AG09309 (cell line): ENCODE measurements around the gene FAM180B.

Experiments used
- DNase-seq: peaks from one replicate; pipeline ENCODE4 v3.0.0-alpha.2; 2010; ENCODE audit warnings: low read depth
- H3K4me3 ChIP-seq: 2 replicates; pipeline ENCODE4 v1.5.1; 2011; ENCODE audit warnings: mild to moderate bottlenecking, low read depth, low read length, moderate library complexity; ENCODE audit not compliant: control insufficient read depth
- CTCF ChIP-seq: IDR thresholded peaks from 2 replicates; pipeline ENCODE4 v1.5.1; 2011; ENCODE audit warnings: mild to moderate bottlenecking, low read depth, low read length, inconsistent platforms; ENCODE audit not compliant: insufficient read depth, control insufficient read depth; ENCODE audit errors: missing control alignments

The FAM180B gene

DNA sequence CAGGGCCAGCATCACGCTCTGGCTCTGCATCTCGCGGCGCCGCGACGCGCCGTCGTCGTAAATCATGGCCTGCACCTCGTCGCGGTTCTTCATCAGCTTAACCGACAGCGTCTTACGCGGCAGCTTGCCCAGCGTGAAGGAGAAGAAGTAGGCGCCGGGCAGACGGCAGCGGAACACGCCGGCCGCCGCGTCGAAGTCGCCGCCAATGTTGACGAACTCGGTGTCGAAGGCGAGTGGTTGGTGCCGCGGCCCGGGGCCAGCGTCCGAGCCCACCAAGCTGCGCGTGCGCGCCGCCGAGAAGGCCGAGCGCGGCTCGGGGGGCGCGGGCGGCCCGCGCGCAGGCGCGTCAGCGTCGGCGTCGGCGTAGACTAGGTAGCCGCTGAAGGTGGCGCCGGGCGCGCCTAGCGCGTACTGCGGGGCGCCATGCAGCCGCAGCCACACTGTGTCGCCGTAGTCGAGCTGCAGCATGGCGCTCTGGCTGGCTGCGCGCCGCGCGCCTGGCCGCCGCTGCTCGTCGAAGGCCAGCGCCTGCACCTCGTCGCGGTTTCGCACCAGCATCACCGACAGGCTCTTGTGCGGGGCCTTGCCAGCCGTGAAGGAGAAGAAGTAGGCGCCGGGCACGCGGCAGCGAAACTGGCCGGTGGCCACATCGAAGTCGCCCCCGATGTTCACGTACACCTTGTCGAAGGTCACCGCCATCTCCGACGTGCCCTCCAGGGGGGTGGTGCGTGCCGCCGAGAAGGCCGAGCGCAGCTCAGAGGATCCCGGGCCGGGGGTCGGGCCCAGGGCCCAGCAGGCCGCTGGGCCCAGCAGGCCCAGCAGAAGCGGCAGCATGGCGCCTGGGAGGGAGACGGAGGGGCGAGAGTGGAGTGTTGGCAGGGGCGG lies 3.7 kb downstream of the FAM180B start:
- no peak for DNase-seq
- no peak overlapping the region for H3K4me3 ChIP-seq
- TF ChIP-seq CTCF = no peak

- H3K4me3 ChIP-seq = no peak overlapping the region
- no peak for TF ChIP-seq CTCF
- DNase-seq = no peak
These were observed 5.3 kb downstream of the FAM180B start for GRCh38 chr11:47591764-47592163.

DNA sequence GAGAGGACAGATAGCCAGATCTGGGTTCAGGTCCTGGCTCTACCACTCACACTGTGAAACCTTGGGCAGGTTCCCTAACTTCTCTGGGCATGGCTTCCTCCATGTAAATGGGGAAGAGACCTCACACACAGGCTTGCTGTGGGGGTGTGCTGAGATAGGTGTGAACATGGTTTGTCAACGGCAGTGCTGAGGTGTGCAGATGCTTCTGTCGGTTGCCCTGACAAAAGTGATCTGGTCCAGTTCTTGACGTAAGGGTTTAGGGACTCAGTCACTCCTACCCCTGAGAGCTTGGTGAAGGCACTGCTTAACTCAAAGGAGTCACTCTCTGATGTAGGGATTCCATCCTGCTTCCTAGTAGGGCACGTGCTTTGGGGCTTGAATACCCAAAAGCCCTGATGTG lies 5.8 kb downstream of the FAM180B start:
- no peak for DNase-seq
- TF ChIP-seq CTCF = no peak
- H3K4me3 ChIP-seq = no peak overlapping the region

DNA sequence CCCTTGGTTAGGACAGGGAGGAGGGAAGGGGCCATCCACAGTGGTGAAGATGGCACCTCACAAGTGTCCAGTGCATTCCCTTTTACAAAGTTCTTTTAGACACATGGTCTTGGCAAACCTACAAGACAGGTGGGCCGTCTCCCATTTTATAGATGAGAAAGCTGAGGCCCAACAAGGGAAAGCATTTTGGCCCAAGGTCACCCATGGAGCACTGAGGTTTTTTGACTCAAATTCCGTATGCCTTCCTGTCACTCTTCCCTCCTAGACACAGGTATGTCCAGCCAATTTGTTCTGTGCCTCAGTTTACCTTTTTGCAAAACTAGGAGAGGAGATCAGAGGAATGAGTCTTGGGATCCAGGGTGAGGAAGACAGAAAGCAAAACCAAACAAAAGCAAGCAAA lies 6.5 kb downstream of the FAM180B start:
- no peak overlapping the region for H3K4me3 ChIP-seq
- no peak for TF ChIP-seq CTCF

GRCh38 chr11:47593492-47593933 lies 7.0 kb downstream of the FAM180B start:
- no peak for TF ChIP-seq CTCF
- no peak overlapping the region for H3K4me3 ChIP-seq
- no peak for DNase-seq

More for the DNA sequence above, 6.5 kb downstream of the FAM180B start:
- DNase-seq = no peak

DNA sequence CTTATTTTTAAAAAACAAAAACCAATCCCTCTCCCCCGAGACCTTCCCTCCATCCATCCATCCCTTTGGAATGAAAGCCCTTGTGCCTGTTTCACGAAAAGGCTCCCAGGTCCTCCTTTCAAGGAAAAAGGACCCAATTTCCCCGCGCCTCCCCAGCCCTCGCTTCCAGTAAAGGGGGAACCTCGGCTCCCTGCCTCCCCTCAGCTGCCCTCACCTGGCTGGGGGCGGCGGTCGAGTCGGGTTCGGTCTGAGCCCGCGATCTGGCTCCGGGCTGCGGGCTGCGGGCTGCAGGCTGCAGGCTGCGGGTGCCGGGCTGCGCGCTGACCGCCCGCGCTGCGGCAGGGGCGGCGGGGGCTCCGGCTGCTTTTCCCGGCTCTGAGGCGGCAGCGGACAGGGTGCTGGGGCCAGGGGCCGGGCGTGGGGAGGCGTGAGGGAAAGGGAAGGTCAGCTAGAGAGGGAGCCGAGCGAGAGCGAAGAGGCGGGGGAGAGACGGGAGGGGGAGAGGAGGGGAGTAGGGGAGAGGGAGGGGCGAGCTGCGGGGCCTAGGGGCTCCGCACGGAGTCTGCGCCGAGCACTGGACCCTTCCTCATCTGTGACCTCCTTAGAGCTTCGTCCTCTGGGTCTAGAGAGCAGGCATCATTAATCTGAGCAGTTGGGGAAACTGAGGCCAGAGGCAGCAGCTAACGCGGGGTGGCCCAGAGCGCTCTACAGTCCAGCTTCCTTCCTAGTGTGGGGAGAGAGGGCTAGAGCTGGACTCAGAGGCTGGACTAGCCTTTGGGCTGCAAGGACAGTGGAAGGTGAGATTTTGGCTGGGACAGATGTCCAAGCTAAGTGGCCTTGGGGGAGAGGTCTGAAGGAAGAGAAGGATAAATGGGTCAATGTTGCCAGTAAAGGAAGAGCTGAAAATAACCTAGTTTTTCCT lies 7.7 kb downstream of the FAM180B start, which contains the start of gene C1QTNF4:
C1QTNF4 (minus strand) TSS at position 478 of the 922 bp plus-strand sequence. CDS start 3,601 bp downstream, outside the sequence.
- no peak for DNase-seq

More for the DNA sequence above, 7.7 kb downstream of the FAM180B start, which contains the start of gene C1QTNF4:
- H3K4me3 ChIP-seq = peak within 1 kb of the TSS; percentile 28
- TF ChIP-seq CTCF = no peak
